T-helper 1 cell treated with Interleukin-12 subunit alpha and Interleukin-12 subunit beta and Interleukin-4 antibody, amounts not matched to agents 30 μg/mL and 1 μg/mL, for 36 hours (primary cell): ENCODE measurements around the gene CDC37.
A peak's percentile ranks its signal among the peaks of the same experiment; 100 is the strongest.
"Not testable (repeated sequence)": the region's sequence is repeated elsewhere in the genome, so short reads cannot be mapped to it uniquely, and the experiment has no call there.

ENCODE experiments used
- H3K27ac Mint-ChIP-seq: one replicate; pipeline ENCODE4 v1.8.0; 2021; ENCODE audit warnings: mild to moderate bottlenecking, mixed read lengths
- H3K27me3 Mint-ChIP-seq: one replicate; pipeline ENCODE4 v1.8.0; 2021; ENCODE audit warnings: low read depth, mixed read lengths
- H3K36me3 Mint-ChIP-seq: one replicate; pipeline ENCODE4 v1.8.0; 2021; ENCODE audit warnings: low read depth, mixed read lengths
- H3K4me1 Mint-ChIP-seq: one replicate; pipeline ENCODE4 v1.8.0; 2021; ENCODE audit warnings: low read depth, mixed read lengths
- H3K4me3 Mint-ChIP-seq: one replicate; pipeline ENCODE4 v1.8.0; 2021; ENCODE audit warnings: mild to moderate bottlenecking, moderate library complexity, mixed read lengths
- H3K9me3 Mint-ChIP-seq: one replicate; pipeline ENCODE4 v1.8.0; 2021; ENCODE audit warnings: mixed read lengths

Gene CDC37

GRCh38 chr19:10412257-10412977 lies 9.1 kb upstream of the CDC37 start:
- Mint-ChIP-seq H3K4me3 (peak overlapping the region; percentile 50), H3K27me3 (peaks cover 7% of the 10 kb centered on the region), H3K4me1 (peaks cover 64% of the 10 kb centered on the region), H3K9me3 (no peaks in the 10 kb centered on the region), H3K27ac (peak overlapping the region; percentile 91), H3K36me3 (peaks cover 4% of the 10 kb centered on the region)

- Mint-ChIP-seq H3K4me1 (peaks cover 71% of the 10 kb centered on the region), H3K27ac (peak overlapping the region; percentile 91)
- not testable (repeated sequence) for H3K9me3 Mint-ChIP-seq, H3K4me3 Mint-ChIP-seq, H3K36me3 Mint-ChIP-seq, H3K27me3 Mint-ChIP-seq
Measured at GRCh38 chr19:10411224-10411623, 7.9 kb upstream of the CDC37 start.

GRCh38 chr19:10408511-10409283 lies 5.4 kb upstream of the CDC37 start:
- Mint-ChIP-seq H3K27ac (peak overlapping the region; percentile 97), H3K4me1 (peaks cover 76% of the 10 kb centered on the region), H3K36me3 (peaks cover 2% of the 10 kb centered on the region), H3K27me3 (no peaks in the 10 kb centered on the region), H3K4me3 (peak overlapping the region; percentile 75), H3K9me3 (no peaks in the 10 kb centered on the region)

- Mint-ChIP-seq H3K27ac (peak overlapping the region; percentile 95), H3K9me3 (no peaks in the 10 kb centered on the region), H3K4me3 (peak overlapping the region; percentile 92), H3K36me3 (peaks cover 7% of the 10 kb centered on the region), H3K4me1 (peaks cover 71% of the 10 kb centered on the region), H3K27me3 (no peaks in the 10 kb centered on the region)
Measured at GRCh38 chr19:10407096-10407495, 3.8 kb upstream of the CDC37 start.

- H3K36me3 Mint-ChIP-seq, result peaks cover 11% of the 10 kb centered on the region
- H3K4me1 Mint-ChIP-seq, result peaks cover 71% of the 10 kb centered on the region
- no peaks in the 10 kb centered on the region for H3K27me3 Mint-ChIP-seq
- H3K27ac Mint-ChIP-seq, result peak overlapping the region; percentile 95
- peak overlapping the region; percentile 92 for H3K4me3 Mint-ChIP-seq
- no peaks in the 10 kb centered on the region for H3K9me3 Mint-ChIP-seq
Measured at GRCh38 chr19:10406191-10406590, 2.8 kb upstream of the CDC37 start.

GRCh38 chr19:10404888-10405820 lies 1.8 kb upstream of the CDC37 start:
- peaks cover 11% of the 10 kb centered on the region for H3K36me3 Mint-ChIP-seq
- H3K27ac Mint-ChIP-seq, result peak overlapping the region; percentile 97
- no peaks in the 10 kb centered on the region for H3K9me3 Mint-ChIP-seq
- H3K27me3 Mint-ChIP-seq, result no peaks in the 10 kb centered on the region
- peak overlapping the region; percentile 96 for H3K4me3 Mint-ChIP-seq
- H3K4me1 Mint-ChIP-seq, result peaks cover 68% of the 10 kb centered on the region

GRCh38 chr19:10402441-10403038 lies 802 bp downstream of the CDC37 start:
- Mint-ChIP-seq H3K4me1 (peaks cover 55% of the 10 kb centered on the region), H3K27me3 (no peaks in the 10 kb centered on the region), H3K36me3 (peaks cover 19% of the 10 kb centered on the region), H3K4me3 (peak overlapping the region; percentile 96), H3K27ac (peak overlapping the region; percentile 97), H3K9me3 (no peaks in the 10 kb centered on the region)

GRCh38 chr19:10399878-10400277 lies 3.5 kb downstream of the CDC37 start:
- H3K9me3 Mint-ChIP-seq, result no peaks in the 10 kb centered on the region
- peaks cover 37% of the 10 kb centered on the region for H3K4me1 Mint-ChIP-seq
- H3K36me3 Mint-ChIP-seq, result peaks cover 31% of the 10 kb centered on the region
- H3K27me3 Mint-ChIP-seq, result no peaks in the 10 kb centered on the region
- H3K4me3 Mint-ChIP-seq, result no peak overlapping the region
- H3K27ac Mint-ChIP-seq, result no peak overlapping the region

GRCh38 chr19:10399340-10399739 lies 4.0 kb downstream of the CDC37 start:
- not testable (repeated sequence) for H3K27ac Mint-ChIP-seq, H3K4me3 Mint-ChIP-seq, H3K27me3 Mint-ChIP-seq, H3K9me3 Mint-ChIP-seq
- Mint-ChIP-seq H3K36me3 (peaks cover 31% of the 10 kb centered on the region), H3K4me1 (peaks cover 33% of the 10 kb centered on the region)

GRCh38 chr19:10398819-10399218 lies 4.5 kb downstream of the CDC37 start:
- Mint-ChIP-seq H3K36me3 (peaks cover 32% of the 10 kb centered on the region), H3K4me3 (no peak overlapping the region), H3K27me3 (no peaks in the 10 kb centered on the region), H3K4me1 (peaks cover 29% of the 10 kb centered on the region), H3K27ac (no peak overlapping the region), H3K9me3 (no peaks in the 10 kb centered on the region)

GRCh38 chr19:10395917-10396316 lies 7.4 kb downstream of the CDC37 start:
- H3K36me3 Mint-ChIP-seq, result peaks cover 29% of the 10 kb centered on the region
- H3K4me1 Mint-ChIP-seq, result peaks cover 16% of the 10 kb centered on the region
- H3K27ac Mint-ChIP-seq, result no peak overlapping the region
- H3K27me3 Mint-ChIP-seq, result no peaks in the 10 kb centered on the region
- H3K4me3 Mint-ChIP-seq, result no peak overlapping the region
- no peaks in the 10 kb centered on the region for H3K9me3 Mint-ChIP-seq

GRCh38 chr19:10395436-10395835 lies 7.9 kb downstream of the CDC37 start:
- peaks cover 33% of the 10 kb centered on the region for H3K36me3 Mint-ChIP-seq
- no peak overlapping the region for H3K27ac Mint-ChIP-seq

GRCh38 chr19:10395003-10395402 lies 8.3 kb downstream of the CDC37 start:
- Mint-ChIP-seq H3K27me3 (no peaks in the 10 kb centered on the region), H3K4me3 (no peak overlapping the region), H3K27ac (no peak overlapping the region), H3K36me3 (peaks cover 33% of the 10 kb centered on the region), H3K4me1 (peaks cover 16% of the 10 kb centered on the region), H3K9me3 (no peaks in the 10 kb centered on the region)

More at GRCh38 chr19:10395436-10395835, 7.9 kb downstream of the CDC37 start:
- Mint-ChIP-seq H3K4me3 (no peak overlapping the region), H3K4me1 (peaks cover 18% of the 10 kb centered on the region), H3K9me3 (no peaks in the 10 kb centered on the region), H3K27me3 (no peaks in the 10 kb centered on the region)

- H3K27ac Mint-ChIP-seq, result no peak overlapping the region
- H3K9me3 Mint-ChIP-seq, result no peaks in the 10 kb centered on the region
- peaks cover 32% of the 10 kb centered on the region for H3K36me3 Mint-ChIP-seq
- H3K4me1 Mint-ChIP-seq, result peaks cover 17% of the 10 kb centered on the region
- H3K4me3 Mint-ChIP-seq, result no peak overlapping the region
- no peaks in the 10 kb centered on the region for H3K27me3 Mint-ChIP-seq
Measured at GRCh38 chr19:10393137-10393536, 10.2 kb downstream of the CDC37 start.
